HG03060 (cell line): ENCODE data around the gene CA7.

Experiments
- ATAC-seq: cut with Tn5 transposase; IDR thresholded peaks from one replicate; pipeline ENCODE4 v1.9.1; 2021; ENCODE audit warnings: low read depth, moderate number of reproducible peaks; ENCODE audit not compliant: unreplicated experiment

Gene CA7

GRCh38 chr16:66871840-66872239, 27.6 kb downstream of the CA7 start:
- no peak for ATAC-seq

GRCh38 chr16:66872559-66872942, 28.3 kb downstream of the CA7 start:
- no peak for ATAC-seq

DNA sequence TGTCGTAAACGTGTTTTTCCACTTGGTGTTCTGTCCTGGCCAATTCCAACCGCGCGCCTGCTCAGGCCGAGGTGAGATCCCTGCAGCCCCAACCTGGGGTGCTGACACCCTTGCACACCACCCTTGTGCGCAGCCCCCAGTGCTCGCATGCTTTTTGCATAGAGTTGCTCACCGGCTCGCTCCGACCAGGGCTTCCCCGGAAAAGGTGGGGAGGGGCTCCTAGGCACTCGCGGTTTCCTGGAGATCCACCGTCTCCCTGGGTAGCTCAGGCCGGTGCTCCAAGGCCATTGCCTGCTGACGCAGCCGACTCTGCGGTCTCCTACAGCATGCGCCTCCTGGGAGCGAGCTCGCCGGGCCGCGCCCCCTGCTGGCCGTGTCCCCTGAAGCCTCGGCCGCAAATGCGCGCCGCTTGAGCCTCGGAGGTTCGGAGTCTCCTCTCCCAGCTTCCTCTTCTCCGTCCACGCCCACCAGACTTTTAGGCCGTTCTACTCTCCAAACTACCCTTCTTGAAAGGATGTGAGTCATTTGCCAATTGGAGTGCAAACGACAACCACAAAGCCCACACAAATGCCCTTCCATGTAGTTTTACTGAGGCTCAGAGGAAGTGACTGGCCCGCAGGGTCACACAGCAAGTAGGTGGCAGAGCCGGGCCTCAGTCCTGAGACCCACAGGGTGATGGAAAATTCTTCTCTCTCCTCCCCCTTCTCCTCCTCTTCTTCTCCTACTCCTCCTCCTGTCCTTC, 28.9 kb downstream of the CA7 start:
- peak; percentile 73 for ATAC-seq

DNA sequence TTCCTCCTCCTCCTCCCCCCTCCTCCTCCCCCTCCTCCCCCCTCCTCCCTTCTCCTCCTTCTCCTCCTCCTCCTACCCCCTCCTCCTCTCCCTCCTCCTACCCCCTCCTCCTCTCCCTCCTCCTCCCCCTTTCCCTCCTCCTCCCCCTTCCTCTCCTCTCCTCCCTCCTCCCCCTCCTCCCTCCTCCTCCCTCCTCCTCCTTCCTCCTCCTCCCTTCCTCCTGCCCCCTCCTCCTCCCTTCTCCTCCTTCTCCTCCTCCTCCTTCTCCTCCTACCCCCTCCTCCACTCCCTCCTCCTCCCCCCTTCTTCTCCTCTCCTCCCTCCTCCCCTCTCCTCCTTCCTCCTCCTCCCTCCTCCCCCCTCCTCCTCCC, 29.5 kb downstream of the CA7 start:
- ATAC-seq, result no peak

DNA sequence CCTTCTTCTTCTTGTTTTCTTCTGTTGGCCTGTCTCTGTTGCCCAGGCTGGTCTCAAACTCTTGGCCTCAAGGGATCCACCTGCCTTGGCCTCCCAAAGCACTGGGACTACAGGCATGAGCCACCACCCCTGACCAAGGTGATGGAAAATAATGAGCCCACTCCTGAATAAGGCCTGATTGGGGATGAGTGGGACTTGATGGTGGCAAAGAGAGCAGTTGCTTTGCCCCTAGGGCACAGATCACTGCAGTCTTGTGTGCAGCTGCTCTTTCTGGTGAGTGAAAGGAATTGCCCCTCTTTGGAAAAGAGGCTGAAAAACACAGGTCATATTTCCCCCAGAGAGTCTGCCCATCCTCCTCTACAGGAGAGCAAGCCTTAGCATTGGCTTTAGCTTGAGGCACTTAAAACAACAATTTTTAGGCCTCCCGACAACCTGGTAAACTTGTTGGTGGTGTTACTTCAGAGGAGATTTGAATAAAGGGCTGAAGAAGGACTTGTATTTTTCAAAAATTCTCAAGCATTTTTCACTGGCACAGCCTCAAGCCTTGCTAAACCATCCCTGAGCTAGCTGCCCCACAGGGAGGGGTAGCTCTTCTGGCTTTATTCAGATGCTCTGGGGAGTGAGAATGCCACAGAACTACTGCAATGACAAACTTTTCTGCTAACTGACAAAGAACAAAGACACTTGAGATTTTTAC, 30.0 kb downstream of the CA7 start:
- ATAC-seq, result no peak

GRCh38 chr16:66878067-66878466, 33.9 kb downstream of the CA7 start:
- ATAC-seq, result no peak

GRCh38 chr16:66880288-66881013, 36.2 kb downstream of the CA7 start, which contains the start of gene PDP2:
TSS of gene PDP2 (plus strand) at chr16:66880515. CDS start at chr16:66884285, 3,770 bp downstream.
- ATAC-seq, result peak; percentile 82

DNA sequence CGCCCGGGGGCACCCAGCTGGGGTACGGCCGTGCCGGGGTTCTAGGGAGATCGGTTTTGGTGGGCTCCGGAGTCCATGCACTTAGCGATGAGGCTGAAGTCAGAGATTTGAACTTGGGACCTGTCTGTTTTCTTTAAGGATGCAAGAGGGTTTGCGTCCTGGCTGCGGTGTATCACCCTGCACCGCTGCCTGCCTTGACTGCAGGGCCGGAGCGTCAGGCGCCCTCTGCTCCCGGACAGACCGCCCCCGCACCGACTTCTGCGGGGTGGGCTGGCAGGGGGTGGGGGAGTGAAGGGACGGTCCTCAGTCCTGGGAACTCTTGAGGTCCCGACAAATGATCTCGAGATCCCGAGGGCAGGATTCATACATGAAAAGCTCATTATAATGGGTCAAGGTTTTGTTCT, 36.8 kb downstream of the CA7 start:
- ATAC-seq, result no peak

- no peak for ATAC-seq
These were observed 37.3 kb downstream of the CA7 start for GRCh38 chr16:66881560-66881959.

DNA sequence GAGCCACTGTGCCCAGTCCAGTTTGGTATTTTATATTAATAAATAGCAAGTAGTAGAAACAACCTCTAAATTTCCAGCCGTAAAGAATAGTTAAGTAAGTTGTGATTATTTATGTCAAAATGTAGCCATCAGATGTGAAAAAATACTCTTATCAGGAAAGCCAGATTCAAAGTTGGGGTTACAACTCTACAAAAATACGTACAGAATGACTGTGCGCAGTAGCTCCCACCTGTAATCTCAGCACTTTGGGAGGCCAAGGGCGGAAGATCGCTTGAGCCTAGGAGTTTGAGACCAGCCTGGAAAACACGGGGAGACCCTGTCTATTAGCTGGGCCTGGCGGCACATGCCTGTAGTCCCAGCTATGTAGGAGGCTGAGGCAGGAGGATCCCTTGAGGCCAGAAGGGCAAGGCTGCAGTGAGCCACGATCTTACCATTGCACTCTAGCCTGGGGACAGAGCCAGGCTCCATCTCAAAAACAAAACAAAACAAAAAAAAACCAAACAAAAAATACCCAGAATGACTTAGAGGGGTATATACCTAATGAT, 37.8 kb downstream of the CA7 start:
- ATAC-seq, result no peak

- ATAC-seq, result no peak
These were observed 38.5 kb downstream of the CA7 start for GRCh38 chr16:66882702-66883101.

GRCh38 chr16:66885491-66885890, 41.3 kb downstream of the CA7 start:
- no peak for ATAC-seq

- ATAC-seq, result no peak
These were observed 42.1 kb downstream of the CA7 start for GRCh38 chr16:66886321-66886720.

DNA sequence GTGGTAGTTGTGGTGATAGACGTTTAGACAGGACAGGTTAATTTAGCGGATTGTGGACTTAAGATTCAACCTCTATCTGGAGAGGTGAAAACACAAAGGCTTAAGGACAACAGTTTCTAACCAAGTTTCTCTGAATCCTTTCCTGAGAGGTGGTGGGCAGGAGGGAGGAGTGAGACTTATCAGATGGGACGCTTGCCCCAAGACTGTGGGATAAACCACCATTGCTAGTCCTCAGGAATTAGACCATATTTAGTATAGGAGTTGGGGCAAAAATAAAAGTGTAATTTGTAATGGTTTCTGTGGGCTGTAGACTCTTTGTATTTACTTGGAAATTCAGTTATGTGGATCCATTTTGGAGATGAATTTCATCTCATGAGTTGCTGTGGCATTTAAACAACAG, 42.7 kb downstream of the CA7 start:
- ATAC-seq, result no peak

GRCh38 chr16:66888647-66889615, 44.7 kb downstream of the CA7 start:
- ATAC-seq, result no peak

GRCh38 chr16:66889622-66890021, 45.4 kb downstream of the CA7 start:
- ATAC-seq, result no peak

GRCh38 chr16:66890799-66891198, 46.6 kb downstream of the CA7 start:
- no peak for ATAC-seq

DNA sequence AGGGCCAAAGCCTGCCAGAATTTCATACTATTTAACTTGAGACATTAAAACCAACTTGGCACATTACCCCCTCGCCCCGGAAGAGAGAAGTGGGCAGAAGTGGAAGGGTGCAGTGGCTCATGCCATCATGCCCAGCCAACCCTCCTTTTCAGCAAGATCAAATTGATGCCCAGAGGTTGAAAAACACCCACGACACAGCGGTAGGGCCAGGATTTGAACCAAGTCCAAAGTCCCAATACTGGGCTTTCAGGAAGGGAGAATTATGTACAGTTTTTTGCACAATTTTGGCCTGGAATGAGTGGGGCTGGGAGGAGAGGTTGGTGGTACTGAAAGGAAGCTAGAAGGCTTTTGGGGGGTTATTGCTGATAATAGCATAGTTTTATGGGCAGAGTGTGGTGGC, 47.1 kb downstream of the CA7 start:
- ATAC-seq, result no peak

- no peak for ATAC-seq
These were observed 47.6 kb downstream of the CA7 start for GRCh38 chr16:66891797-66892196.

GRCh38 chr16:66894055-66894454, 49.8 kb downstream of the CA7 start:
- no peak for ATAC-seq
